GM19395 (cell line): ENCODE results near the gene NDUFA13.

ENCODE experiments used
- ATAC-seq: cut with Tn5 transposase; IDR thresholded peaks from one replicate; pipeline ENCODE4 v1.9.1; 2021; ENCODE audit warnings: mild to moderate bottlenecking, moderate library complexity; ENCODE audit not compliant: unreplicated experiment

The NDUFA13 gene

GRCh38 chr19:19506592-19506991 is 9.4 kb upstream of the NDUFA13 start:
- ATAC-seq: no peak

- ATAC-seq: no peak
These were observed 8.7 kb upstream of the NDUFA13 start for GRCh38 chr19:19507354-19507753.

GRCh38 chr19:19508217-19508616 is 7.8 kb upstream of the NDUFA13 start:
- ATAC-seq: no peak

- no peak for ATAC-seq
These were observed 5.6 kb upstream of the NDUFA13 start for GRCh38 chr19:19510432-19510831.

- no peak for ATAC-seq
These were observed 2.3 kb upstream of the NDUFA13 start for GRCh38 chr19:19513682-19514081.

GRCh38 chr19:19514215-19514657 is 1.8 kb upstream of the NDUFA13 start:
- no peak for ATAC-seq

- ATAC-seq: no peak
These were observed 964 bp upstream of the NDUFA13 start, which contains the start of gene TSSK6 for GRCh38 chr19:19514881-19515641. TSS of gene TSSK6 (minus strand) at chr19:19515548. CDS start at chr19:19515427, 121 bp downstream.

- no peak for ATAC-seq
These were observed 1.2 kb downstream of the NDUFA13 start for GRCh38 chr19:19517235-19517619.

- ATAC-seq: no peak
These were observed 5.0 kb downstream of the NDUFA13 start for GRCh38 chr19:19520989-19521388.

GRCh38 chr19:19523177-19523576 is 7.2 kb downstream of the NDUFA13 start:
- ATAC-seq: no peak

- no peak for ATAC-seq
These were observed 8.0 kb downstream of the NDUFA13 start for GRCh38 chr19:19524053-19524452.

GRCh38 chr19:19525611-19526380 is 9.8 kb downstream of the NDUFA13 start:
- no peak for ATAC-seq

GRCh38 chr19:19526581-19527370 is 10.8 kb downstream of the NDUFA13 start:
- no peak for ATAC-seq

GRCh38 chr19:19527371-19527656 is 11.3 kb downstream of the NDUFA13 start:
- ATAC-seq: no peak

- no peak for ATAC-seq
These were observed 11.9 kb downstream of the NDUFA13 start for GRCh38 chr19:19527674-19528625.

- ATAC-seq: no peak
These were observed 12.9 kb downstream of the NDUFA13 start, which contains the start of gene YJEFN3 for GRCh38 chr19:19528721-19529490. TSS of gene YJEFN3 (plus strand) at chr19:19528911. CDS start at chr19:19528933, 22 bp downstream.

GRCh38 chr19:19529783-19530422 is 13.9 kb downstream of the NDUFA13 start:
- ATAC-seq: no peak

GRCh38 chr19:19530423-19530804 is 14.4 kb downstream of the NDUFA13 start:
- no peak for ATAC-seq

- ATAC-seq: no peak
These were observed 14.9 kb downstream of the NDUFA13 start for GRCh38 chr19:19530889-19531288.
